Inflammatory macrophage (primary cell): Measurements from ENCODE around the gene SULT1E1.

Source experiments
- DNase-seq, 2 donors: peaks; one replicate each; pipeline ENCODE4 v3.0.0-alpha.2; 2020 to 2022
- total RNA-seq, 18 experiments: gene quantifications; one replicate each; lab custom pipeline; 2026; ENCODE audit warnings: mixed read lengths in 6 of 18, inconsistent platforms in 2 of 18; lab: John Stamatoyannopoulos, UW

SULT1E1 gene, protein sequence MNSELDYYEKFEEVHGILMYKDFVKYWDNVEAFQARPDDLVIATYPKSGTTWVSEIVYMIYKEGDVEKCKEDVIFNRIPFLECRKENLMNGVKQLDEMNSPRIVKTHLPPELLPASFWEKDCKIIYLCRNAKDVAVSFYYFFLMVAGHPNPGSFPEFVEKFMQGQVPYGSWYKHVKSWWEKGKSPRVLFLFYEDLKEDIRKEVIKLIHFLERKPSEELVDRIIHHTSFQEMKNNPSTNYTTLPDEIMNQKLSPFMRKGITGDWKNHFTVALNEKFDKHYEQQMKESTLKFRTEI
- 0 to 0.13 (median 0) reads per million in 18 experiments for total RNA-seq

DNA sequence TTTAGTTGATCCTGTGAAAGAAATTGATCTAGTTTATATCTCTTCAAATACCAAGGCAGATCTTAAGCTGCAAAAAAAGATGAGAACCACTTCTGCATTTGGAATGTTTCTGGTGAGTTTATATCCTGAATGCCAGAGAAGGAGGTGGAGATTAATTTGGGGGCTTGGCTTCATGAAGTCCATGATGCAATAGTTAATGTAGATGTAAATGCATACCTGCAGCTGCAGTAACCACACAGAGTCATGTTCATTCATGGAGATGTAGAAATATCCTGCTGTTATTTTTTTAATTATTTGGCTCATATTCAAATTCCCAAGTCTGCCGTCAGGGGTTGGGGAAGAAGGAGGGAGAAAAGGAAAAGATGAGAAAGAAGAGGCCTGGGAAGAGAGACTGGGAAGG lies at the start of gene SULT1E1:
Gene SULT1E1 (minus strand): TSS at position 94 of the 400 bp plus-strand sequence. CDS start 2,501 bp downstream, outside the sequence.
- DNase-seq = no peak

GRCh38 chr4:69909195-69909594 lies 49.2 kb upstream of the SULT1E1 start:
- DNase-seq = no peak

GRCh38 chr4:69907151-69907550 lies 47.2 kb upstream of the SULT1E1 start:
- DNase-seq = no peak

- DNase-seq = no peak
Observed at GRCh38 chr4:69896530-69897116, 36.7 kb upstream of the SULT1E1 start.

DNA sequence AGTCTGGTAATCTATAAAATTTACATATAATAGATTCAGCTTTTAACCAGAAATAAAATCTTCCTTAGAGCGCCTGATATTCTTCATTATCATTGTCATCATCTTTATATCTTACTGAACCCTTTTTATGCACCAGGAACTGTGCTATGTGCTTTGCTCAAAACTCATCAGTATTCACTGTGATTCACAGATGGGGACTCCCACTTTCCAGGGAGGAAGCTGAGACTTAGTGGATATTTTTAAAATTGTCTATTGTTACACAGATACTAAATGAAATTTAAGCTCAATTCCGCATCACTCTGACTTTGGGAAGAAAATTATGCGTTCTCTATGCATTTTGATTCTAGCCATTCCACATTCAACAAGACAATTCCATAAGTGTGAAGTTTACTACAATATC lies 34.8 kb upstream of the SULT1E1 start:
- no peak for DNase-seq

- DNase-seq = no peak
Observed at GRCh38 chr4:69894186-69894585, 34.2 kb upstream of the SULT1E1 start.

DNA sequence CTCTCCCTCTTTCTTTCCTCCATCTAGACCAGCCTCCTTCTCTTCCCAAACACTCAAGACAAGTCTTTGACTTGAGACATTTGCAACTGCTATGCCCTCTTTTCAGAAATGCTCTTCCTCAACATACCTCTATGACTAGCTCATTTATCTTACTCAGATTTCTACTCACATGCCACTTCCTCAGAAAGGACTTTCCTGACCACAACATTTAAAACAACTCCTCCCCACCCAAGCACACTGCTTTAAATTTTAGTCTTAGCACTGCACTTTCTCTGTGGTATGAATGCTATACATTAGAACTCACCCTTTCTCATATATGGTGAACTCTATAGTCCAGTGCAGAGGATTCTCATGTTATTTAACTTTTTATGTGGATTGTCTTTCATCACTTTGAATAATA lies 28.4 kb upstream of the SULT1E1 start:
- DNase-seq = no peak

GRCh38 chr4:69882150-69882549 lies 22.2 kb upstream of the SULT1E1 start:
- DNase-seq = no peak

DNA sequence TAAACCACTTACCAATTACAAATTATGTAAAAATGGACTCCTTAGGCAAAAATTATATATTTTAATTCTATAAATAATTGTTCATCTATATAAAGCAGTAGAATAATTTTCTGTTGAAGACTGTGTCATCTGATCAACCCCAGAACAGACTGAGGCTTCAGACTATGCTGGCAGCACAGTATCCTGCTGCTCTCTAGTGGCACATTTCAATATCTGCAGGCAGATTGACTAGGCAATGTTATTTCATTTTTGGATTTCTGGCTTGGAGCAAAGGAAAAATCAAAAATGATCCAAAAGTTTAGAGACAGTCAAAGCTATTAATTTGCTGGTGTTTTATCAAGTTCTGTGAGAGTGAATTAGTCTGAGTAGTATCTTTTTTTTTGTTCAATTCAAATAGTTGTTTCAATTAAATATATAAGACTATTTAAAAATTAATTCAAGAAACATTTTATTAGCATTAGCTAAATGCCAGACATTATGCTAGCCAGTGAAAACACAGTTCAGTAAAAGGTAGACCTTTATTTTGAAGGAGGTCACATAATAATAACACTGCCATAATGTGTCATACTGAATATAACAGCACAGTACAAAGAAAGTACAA lies 21.3 kb upstream of the SULT1E1 start:
- peak; percentile 60 to 66 for DNase-seq

DNA sequence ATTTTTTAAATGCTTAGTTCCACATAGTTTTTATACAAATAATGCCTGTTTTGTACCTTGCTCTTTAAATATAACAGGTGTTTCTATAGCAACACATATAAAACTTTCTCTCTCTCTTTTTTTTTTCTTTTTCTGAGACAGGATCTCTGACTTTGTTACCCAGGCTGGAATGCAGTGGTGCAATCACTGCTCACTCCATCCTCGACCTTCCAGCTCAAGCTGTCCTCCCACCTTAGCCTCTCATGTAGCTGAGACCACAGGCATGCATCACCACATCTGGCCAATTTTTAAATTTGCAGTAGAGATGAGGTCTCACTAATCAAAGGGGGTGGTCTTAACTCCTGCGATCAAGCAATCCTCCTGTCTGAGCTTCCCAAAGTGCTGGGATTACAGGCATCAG lies 18.3 kb upstream of the SULT1E1 start:
- no peak for DNase-seq

GRCh38 chr4:69877453-69877852 lies 17.5 kb upstream of the SULT1E1 start:
- DNase-seq = no peak

GRCh38 chr4:69876071-69876470 lies 16.1 kb upstream of the SULT1E1 start:
- DNase-seq = no peak

- no peak for DNase-seq
Observed at GRCh38 chr4:69875576-69875975, 15.6 kb upstream of the SULT1E1 start.

GRCh38 chr4:69874507-69874906 lies 14.6 kb upstream of the SULT1E1 start:
- no peak for DNase-seq

DNA sequence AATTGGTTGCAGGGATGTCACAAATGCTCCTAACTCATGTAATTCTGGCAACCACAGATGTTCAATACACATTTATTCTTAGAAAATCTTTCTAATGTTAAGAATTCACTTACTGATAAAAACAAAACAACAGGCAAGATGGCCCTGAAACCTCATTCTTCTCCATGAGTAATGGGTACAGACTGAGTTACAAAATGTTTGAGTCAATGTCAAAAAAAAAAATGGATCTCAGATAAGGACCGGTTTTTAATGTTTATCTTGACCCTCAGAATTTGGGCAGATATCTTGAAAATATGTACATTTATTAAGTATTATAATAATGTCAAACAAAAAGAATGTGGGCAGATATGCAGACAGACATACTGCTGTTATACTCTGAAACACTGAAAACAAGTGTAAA lies 1.8 kb upstream of the SULT1E1 start:
- DNase-seq = no peak

DNA sequence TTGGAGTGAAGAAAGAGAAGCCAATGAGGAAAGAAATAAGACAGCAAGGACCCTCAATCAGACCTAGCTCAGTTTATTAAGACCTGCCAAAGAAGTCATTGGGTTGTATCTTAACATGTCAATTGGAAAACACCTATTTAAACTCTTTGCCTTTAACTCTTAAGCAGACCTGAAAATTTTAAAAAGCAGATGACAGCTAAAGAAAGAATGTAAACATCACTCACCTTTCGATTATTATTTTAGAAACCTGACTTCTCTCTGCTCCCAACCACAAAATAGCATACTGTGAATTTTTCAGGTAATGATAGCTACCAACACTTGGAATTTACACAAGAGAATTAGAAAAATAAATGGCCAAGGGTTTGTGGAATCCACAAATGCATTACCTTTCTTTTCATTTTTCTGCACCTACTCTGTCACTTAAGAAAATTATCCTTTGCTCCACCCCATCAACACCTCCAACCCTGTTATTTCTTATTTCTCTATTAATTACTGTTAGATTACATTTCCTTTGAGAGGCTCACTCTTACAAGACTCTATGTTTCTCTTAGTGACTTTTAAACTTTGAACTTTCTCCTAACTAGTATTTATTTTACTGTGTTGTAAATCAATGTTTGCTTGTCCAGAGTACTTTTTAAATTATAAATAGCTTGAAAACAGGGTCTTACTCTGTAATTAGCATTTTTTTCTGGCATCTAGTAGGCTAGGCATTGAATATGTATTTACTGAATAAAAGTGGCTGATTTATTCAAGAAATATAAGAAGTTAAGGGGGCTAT lies 765 bp upstream of the SULT1E1 start:
- no peak for DNase-seq

DNA sequence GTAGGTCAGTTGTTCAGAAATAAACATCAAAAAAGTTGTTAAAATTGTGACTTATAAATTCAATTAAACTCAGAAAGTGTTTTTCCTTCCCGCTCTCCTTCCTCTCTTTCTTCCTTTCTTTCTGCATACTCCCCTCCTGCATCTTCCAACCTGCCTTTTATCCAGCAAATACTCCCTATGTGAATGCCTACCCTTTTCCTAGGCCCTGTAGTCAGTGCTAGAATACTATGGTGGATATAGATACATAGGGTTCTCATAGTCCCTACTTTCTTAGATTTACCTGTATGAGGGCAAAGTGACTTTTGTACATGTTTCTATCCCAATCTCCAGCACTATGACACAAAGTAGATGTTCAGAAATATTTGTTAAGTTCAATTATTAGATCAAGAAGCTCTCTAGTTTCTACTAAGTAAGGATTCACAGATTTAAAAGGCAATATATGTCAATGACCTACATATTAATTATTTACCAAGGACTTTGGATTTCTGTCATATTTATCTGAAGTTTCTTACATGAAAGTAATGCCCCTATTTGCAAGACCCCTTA lies 732 bp downstream of the SULT1E1 start:
- no peak for DNase-seq

DNA sequence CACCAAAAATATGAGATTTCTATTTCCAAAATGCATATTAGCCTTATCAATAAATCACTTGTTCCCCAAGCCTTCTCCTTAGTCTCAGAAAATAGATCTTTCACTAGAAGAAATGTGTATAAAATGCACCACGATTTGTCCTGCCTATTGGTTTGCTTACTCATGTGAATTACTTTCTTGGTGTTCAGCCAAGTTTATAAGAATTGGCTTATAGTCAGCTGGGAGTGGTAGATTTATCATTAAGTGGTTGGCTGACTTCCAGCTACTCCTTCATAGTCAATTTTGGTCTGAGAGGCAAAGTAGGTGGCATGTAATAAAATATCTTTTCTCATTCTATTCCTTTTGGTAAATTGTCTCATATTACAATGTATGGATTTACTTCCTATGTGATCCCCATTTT lies 1.3 kb downstream of the SULT1E1 start:
- no peak for DNase-seq

DNA sequence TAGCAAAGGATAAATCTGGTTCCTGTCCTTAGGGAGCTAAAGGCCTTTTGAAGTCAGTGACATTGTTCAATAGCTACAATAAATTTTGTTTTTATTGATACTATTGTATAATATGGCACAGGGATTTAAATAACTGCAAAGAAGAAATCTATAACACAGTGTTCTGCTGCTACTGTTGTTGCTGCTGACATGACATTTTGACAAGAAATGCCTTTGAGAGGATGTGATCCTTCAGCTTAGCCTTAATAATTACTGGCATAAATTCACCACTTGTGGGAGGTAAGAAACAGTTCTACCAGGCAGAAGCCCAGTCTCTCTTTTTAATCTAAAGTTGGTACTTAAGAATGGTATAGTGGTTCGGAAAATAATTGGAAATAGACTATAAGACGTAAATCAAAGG lies 4.1 kb downstream of the SULT1E1 start:
- no peak for DNase-seq

DNA sequence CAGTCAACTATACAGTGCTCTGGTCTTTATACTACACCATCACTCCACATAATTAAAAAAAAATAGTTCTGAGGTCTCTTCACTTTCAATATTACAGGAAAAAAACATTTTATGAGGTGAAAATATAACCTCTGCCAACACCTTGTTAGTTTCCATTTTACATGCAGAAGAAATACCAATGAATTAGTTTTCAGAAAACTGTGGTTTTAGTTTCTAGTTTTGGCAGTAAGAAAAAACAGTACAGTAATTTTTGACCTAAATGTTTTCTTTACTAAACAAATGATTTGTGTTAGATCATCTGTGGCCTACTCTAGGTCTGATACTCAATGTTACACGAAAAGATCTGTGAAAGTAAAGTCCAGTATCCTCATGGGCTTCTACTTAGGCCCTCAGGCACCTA lies 10.0 kb downstream of the SULT1E1 start:
- no peak for DNase-seq

DNA sequence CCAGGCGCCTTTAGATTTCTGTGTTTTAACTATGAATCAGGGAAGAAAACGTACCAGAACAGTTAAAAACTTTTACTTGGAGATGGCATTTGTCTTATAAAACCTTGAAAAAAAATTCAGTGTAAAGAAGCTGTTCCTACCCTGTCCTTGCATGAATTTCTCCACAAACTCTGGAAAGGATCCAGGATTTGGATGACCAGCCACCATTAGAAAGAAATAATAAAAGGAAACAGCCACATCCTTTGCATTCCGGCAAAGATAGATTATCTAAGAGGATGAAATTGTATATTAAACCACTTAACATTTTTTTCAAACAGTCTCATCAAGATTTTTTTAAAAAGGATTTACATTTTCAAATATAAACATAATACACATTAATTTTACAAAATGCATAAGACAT lies 10.6 kb downstream of the SULT1E1 start:
- DNase-seq = no peak

DNA sequence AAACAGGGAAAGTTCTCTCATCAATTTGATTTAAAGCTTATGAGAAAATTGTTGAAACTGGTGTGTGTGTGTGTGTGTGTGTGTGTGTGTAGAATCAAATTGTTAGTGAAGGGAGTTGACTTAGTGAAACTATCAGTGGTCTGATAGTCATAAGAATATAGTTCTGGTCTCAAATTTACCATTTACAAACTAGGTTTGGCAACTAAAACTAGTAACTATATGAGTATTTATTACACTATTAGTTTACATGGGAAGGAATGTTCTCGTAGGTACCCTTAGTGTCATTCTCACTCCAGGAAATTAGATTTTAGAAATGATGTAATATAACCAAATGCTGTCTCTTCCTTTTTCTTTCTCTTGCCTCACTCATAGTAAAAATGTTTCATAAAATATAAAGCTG lies 11.9 kb downstream of the SULT1E1 start:
- no peak for DNase-seq

- DNase-seq = no peak
Observed at GRCh38 chr4:69843932-69844331, 16.0 kb downstream of the SULT1E1 start.
